HepG2 (cell line): ENCODE data around the gene PPP6R2. TPM values are rescaled to one million over a fixed set of nuclear protein-coding genes. Genes with fewer than 3 reads are reported as not detected.

Experiments used
- ARID4A ChIP-seq: sonication (generic); formaldehyde crosslinking; IDR thresholded peaks from 2 replicates; pipeline ENCODE4 v1.5.0; 2020; ENCODE audit warnings: mild to moderate bottlenecking, missing genetic modification reagents, borderline replicate concordance
- DDIT3 ChIP-seq: sonication (generic); formaldehyde crosslinking; IDR thresholded peaks from 2 replicates; pipeline ENCODE4 v1.4.0; 2020; ENCODE audit warnings: mild to moderate bottlenecking, missing genetic modification reagents
- ISL2 ChIP-seq: sonication (generic); formaldehyde crosslinking; IDR thresholded peaks from 2 replicates; pipeline ENCODE4 v1.5.0; 2020; ENCODE audit warnings: missing genetic modification reagents
- MYC ChIP-seq: sonication (generic); formaldehyde crosslinking; IDR thresholded peaks from 2 replicates; pipeline ENCODE4 v1.9.0; 2021; ENCODE audit warnings: missing genetic modification reagents, borderline replicate concordance
- NR1H2 ChIP-seq: sonication (generic); formaldehyde crosslinking; IDR thresholded peaks from 2 replicates; pipeline ENCODE4 v1.8.1; 2022; ENCODE audit warnings: low read depth, missing genetic modification reagents, borderline replicate concordance
- PATZ1 ChIP-seq: sonication (generic); formaldehyde crosslinking; IDR thresholded peaks from 2 replicates; pipeline ENCODE4 v1.4.0; 2020; ENCODE audit warnings: missing genetic modification reagents
- PHF8 ChIP-seq: sonication (generic); formaldehyde crosslinking; IDR thresholded peaks from 2 replicates; pipeline ENCODE4 v1.5.0; 2020; ENCODE audit warnings: missing genetic modification reagents
- POLR2A ChIP-seq, 2 experiments: IDR thresholded peaks; 2 replicates each; pipeline ENCODE4 v1.6.1; 2011; ENCODE audit warnings: low read depth in 2 of 2, low read length in 2 of 2, mild to moderate bottlenecking in 1 of 2, moderate library complexity in 1 of 2; ENCODE audit not compliant: insufficient read depth in 1 of 2
- POLR2AphosphoS5 ChIP-seq: IDR thresholded peaks from 2 replicates; pipeline ENCODE4 v1.6.1; 2012; ENCODE audit warnings: low read depth, low read length
- RBFOX2 ChIP-seq: fragments of 200-400 bp; formaldehyde crosslinking; IDR thresholded peaks from 2 replicates; pipeline ENCODE4 v1.6.1; 2017; ENCODE audit warnings: low read depth, mild to moderate bottlenecking, low read length
- RFX1 ChIP-seq: fragments of 450-650 bp; IDR thresholded peaks from 2 replicates; pipeline ENCODE4 v1.6.1; 2017
- ZNF564 ChIP-seq: sonication (generic); formaldehyde crosslinking; IDR thresholded peaks from 2 replicates; pipeline ENCODE4 v1.8.1; 2023; ENCODE audit warnings: mild to moderate bottlenecking, missing genetic modification reagents
- ZNF574 ChIP-seq: sonication (generic); formaldehyde crosslinking; IDR thresholded peaks from 2 replicates; pipeline ENCODE4 v1.4.0; 2020; ENCODE audit warnings: missing genetic modification reagents
- ZNF687 ChIP-seq: sonication (generic); formaldehyde crosslinking; IDR thresholded peaks from 2 replicates; pipeline ENCODE4 v1.5.1; 2020; ENCODE audit warnings: mild to moderate bottlenecking, missing genetic modification reagents, moderate library complexity
- polyA plus RNA-seq, 8 experiments: library from polyadenylated mRNA; depleted of rRNA in 3 of 8; stranded (reverse) in 7 of 8; unstranded in 1 of 8; fragments of >200 nt; fragmentation: Illumina TruSeq in 4 of 8; extraction: Trizol in 4 of 8; gene quantifications; 2 replicates each; pipeline versions ENCODE4 v1.2.1 to v1.2.3, GENCODE V29; 2011 to 2016; ENCODE audit warnings: low read depth in 4 of 8, missing spikeins in 1 of 8, mixed read lengths in 1 of 8; ENCODE audit not compliant: insufficient read depth in 1 of 8
- total RNA-seq, 5 experiments: library from RNA; depleted of rRNA; stranded (reverse); fragments of >200 nt; fragmentation: Illumina TruSeq; extraction: Trizol; gene quantifications; 2 replicates each; pipeline ENCODE4 v1.2.3, GENCODE V29; 2016; ENCODE audit warnings: low read depth in 1 of 5

The PPP6R2 gene
- total and polyA plus RNA-seq, 2 of the 13 experiments (the other 11 are each of a cell fraction or from before 2014, with no cell fraction given), result 55.0 to 102 TPM

GRCh38 chr22:50306753-50307749 lies 36.1 kb upstream of the PPP6R2 start, which contains the start of gene PLXNB2 (continued):
- TF ChIP-seq ARID4A (CRISPR knock-in tag) (peak; percentile 59; the same call in 1 of the 2 replicates), ZNF687 (CRISPR knock-in tag) (peak; percentile 22), ISL2 (CRISPR knock-in tag) (no peak), PHF8 (peak; percentile 34), ZNF564 (CRISPR knock-in tag) (peak; percentile 73; the same call in 1 of the 2 replicates), DDIT3 (CRISPR knock-in tag) (no peak), PATZ1 (peak; percentile 52), POLR2AphosphoS5 (0 out of 2 replicates have a peak, but pooled peaks have one; percentile 39), MYC (CRISPR knock-in tag) (peak; percentile 36; the same call in 1 of the 2 replicates), RFX1 (peak; percentile 62), ZNF574 (CRISPR knock-in tag) (peak; percentile 50), RBFOX2 (peak; percentile 62), NR1H2 (no peak), POLR2A (IDR thresholded peaks at IDR 0.05; ENCODE audit: insufficient read depth in 1 of 2, low read depth in 2 of 2, low read length in 2 of 2) (peak in 1 of 2 experiments; percentile 67; a peak in 2 of 4 replicates)
